GM18519 (cell line): ENCODE measurements around the gene HMX3.

ENCODE experiments used
- ATAC-seq: cut with Tn5 transposase; IDR thresholded peaks from one replicate; pipeline ENCODE4 v1.9.1; 2021; ENCODE audit warnings: mild to moderate bottlenecking, moderate library complexity; ENCODE audit not compliant: unreplicated experiment, low FRiP score

Gene HMX3

DNA sequence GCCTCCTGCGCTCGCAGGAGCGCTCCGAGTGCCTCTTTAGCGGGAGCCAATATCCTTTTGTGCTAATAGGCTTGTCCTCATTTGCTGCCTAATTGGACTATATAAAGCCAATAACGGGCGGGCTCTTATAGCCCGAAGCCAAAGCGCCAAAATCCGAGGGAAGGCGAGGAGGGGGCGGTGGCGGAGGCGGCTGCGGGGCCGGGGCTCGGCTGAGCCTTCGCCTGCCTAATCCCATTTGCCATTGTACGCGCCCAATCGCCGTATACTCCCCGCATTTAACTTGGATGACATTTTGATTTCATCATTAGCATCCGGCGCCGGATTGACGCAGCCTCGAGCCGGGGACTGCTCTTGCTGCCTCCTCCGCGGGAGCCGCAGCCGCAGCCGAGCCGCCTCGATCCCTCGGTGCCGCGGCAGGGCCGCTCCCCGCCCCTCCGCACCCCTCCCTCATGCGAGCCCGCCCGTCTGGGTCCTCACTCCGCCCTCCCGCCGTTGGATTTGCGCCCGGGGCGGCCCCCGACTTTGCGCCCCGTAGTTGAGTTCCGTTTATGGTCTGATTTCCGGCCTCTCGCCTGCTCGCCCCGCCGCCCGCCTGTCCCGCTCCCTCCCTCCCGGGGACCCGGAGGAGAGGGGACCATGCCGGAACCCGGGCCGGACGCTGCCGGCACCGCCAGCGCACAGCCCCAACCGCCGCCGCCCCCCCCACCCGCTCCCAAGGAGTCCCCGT, at the start of gene HMX3:
HMX3 (plus strand) TSS at position 556 of the 727 bp plus-strand sequence; CDS start at position 637, 81 bp downstream.
- no peak for ATAC-seq

DNA sequence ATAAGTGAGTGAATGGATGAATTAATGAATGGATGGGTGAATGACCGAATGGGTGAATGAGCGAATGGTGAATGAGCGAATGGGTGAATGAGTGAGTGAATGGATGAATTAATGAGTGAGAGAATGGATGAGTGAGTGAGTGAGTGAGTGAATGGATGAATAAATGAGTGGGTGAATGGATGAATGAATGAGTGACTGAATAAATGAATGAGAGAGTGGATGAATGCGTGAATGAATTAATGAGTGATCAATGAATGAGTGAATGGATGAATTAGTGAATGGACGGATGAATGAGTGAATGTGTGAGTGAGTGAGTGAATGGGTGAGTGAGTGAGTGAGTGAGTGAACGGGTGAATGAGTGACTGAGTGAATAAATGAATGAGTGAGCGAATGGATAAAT, 49.5 kb upstream of the HMX3 start:
- no peak for ATAC-seq

DNA sequence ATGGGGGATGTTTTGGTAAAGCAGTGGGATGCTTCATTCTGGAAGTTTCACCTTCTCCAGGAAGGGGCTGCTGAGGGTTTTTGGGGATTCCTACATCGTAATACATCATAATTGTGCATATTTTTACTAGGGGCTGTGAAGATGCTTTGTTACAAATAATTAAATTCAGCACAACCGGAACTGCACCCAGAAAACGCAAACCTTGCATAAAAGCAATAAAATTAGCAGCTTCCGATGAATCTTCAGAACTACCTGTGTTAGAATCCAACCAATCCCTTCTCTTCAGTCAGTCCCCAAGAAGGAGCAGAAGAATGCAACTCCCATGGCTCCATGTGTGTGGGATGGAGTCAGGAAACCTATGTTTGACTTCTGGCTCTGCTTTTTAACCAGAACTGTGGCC, 48.4 kb upstream of the HMX3 start:
- no peak for ATAC-seq

DNA sequence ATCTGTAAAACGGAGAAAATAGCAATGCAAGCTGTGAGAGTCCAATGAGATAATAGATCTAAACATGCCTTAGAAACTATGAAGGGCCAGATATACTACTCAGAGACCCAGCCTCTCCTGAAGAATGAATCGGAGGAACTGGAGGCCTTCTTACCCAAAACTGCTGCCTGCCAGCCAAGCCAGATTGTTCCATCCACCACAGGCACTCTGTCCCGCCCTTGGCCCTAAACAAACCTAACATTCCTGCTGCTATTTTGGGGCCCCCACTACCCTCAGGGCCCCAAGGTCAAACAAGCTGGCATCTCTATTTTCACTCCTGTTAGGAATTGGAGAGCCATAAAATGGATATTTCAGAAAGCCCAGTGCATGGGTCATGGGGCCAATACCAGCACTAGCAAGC, 48.0 kb upstream of the HMX3 start:
- ATAC-seq, result no peak

DNA sequence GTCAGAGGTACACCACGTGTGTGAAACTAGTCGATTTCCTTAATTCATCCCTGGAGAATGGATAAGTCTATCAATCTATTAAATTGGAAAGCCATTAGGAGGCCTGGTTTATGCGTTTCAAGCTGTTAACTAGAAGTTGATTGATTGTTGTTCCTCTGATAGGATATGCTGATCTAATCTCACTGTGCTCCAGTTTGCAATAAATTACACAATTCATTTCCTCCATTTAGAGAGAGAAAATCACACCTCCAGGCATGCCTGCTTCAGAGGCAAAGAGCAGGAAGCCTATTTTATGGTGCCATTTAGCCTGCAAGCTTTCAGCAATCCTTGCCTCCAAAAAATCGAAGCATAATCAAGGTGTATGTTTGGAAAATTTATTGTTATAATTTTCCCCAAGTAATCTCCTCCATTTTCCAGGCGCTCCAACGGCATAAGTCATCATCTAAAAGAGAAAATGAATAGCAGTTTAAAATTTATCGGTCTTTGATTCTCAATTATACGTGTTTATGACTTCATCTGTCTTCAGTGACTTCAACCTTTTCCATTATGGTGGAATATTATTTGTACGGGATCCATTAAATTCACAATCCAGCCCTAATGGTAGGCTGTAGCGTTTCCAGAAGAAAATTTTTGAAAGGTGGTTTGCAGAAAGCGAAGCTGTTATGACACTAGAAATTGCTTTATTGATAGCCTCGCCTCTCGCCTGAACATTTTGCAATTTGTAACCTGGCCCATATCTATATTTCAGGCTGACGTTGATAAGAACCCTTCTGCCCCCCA, 42.9 kb upstream of the HMX3 start:
- ATAC-seq, result no peak

DNA sequence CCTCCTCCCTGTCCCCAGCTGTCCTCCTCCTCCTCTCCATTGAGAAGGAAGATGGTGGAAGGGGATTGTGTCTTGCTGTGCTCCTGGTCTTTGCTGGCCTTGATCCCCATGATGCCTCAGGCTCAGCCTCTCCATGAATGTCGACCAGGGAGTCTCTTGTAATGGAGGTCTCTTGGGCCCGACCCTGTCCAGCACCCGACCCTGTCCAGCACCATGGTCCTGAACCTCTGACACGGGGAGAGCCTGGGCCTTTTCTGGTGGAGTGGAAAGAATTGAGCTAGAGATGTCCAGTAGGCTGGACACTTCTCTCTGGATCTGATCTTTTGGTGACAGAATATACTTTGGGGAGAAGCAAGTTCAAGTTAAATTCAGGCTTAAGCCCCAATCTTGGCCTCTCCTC, 42.3 kb upstream of the HMX3 start:
- ATAC-seq, result no peak

DNA sequence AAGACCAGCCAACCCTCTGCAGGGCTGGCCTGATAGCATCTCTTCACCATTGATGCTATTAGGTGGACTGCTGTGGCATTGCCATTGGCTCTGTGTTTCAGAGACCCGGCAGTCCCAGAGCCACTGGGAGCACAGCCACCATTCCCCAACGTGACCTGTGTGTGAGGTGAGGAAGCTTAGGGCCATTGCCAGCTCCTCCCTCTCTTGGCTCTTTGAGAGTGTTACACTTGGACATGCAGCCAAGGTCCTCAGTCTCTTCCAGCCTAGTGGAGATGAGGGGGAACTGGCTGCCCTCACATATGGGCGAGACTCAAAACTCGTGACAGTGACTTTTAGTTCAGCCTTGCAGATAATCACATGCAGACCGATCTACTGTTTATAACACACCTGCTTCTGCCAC, 39.3 kb upstream of the HMX3 start:
- ATAC-seq, result no peak

DNA sequence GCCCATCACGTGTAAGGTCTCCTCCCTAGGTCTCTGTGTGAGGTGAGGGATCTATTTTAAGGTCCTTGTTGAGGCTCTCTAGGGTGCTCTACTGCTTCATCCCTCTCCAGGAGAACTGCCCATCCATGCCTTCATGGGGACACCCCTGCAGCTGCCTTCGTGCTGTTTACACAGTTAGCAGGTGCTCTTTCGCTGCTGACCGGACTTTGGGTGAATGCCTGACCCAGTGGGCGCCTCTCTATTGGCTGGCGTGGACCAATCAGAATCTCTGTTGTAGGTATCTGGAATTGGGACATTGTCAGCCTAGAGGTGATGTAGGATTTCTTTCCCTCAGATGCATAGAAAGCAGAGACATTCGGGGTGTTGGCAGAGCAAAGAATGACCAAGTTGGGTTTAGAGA, 38.7 kb upstream of the HMX3 start:
- ATAC-seq, result no peak

DNA sequence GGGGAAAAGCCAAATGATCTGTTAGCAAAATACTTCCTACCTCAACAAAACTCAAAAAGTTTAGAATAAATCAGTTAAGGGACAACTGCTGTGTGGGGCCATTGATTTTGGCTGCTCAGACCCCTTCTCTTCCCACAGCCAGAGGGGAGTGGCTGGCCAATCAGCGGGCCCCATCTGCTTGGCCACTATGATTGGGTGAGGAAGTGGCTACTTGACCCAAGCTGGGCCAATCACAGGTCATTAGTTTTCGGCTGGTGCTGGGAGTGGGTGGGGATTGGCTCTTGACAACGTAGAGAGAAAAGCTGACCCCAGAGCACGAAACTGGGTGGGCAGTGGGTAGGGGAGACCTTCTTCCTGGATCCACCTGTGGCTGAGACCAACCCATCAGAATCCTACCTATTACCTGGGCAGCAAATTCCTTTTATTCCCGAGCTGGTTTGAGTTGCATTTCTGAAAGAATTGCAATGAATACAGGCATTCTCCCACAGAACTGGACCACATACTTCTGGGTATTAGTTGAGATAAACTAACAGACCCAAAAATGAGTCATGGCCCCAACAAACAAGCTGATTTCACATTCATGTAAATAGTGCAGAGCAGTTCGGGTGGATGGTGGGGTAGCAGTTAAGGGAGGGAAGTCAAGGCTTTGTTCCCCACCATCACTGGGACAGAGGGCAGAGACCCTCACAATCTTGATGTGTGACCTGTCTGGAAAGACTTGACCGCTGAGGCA, 35.6 kb upstream of the HMX3 start:
- no peak for ATAC-seq

DNA sequence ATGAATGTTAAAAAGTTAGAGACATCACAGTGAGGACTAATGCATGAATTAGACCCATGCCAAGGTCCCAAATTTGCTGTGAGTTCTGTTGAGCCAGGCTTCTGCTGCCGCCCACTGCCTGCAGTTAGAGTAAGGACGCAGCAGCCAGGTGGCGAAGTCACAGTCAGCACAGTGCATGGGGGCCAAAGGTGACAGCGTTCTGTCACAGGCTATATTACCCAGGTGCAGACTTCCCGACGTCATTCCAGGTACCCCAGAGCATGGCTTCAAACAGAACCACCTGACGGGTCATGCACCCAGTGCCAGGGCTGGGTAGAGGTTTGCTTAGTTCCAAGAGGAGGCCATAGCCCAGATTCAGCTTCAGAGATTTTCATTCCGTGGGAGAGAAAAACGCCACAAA, 33.9 kb upstream of the HMX3 start:
- no peak for ATAC-seq

DNA sequence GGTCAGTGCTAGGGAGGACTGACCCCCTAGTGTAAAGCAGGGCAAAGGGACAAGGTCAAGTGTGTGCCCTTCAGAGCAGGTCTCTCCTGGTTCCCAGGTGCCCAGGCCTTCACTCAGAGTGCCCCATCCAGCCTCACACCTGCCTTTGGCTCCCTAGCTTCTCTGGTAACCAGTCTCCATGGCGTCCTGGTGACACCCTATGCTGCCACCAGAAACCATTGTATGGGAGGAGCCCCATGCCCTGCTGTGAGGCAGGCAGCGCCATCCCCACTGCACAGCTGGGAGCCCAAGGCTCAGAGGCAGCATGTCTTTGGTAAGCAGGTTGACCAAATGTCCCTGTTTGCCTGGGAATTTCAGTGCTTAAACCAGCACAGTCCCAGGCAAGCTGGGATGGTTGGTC, 33.1 kb upstream of the HMX3 start:
- ATAC-seq, result no peak

DNA sequence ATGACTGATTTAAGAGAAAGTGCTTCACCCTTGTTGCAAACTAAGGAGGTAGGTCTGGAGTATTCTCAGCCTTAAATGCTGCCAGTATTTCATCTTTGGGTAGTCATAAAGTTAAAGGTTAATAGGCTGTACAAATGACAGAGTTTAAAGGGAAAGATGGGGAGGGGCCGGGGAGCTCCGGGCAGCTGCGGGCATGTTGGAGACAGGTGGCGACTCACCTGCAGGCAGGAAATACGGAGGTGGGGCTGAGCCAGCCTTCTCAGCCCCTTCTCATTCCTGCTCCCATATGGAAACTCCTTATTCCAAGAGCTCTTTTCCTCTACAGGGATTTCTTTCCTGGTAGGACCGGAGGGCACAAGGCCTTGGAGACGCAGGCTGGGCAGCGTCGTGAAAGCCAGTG, 31.8 kb upstream of the HMX3 start:
- ATAC-seq, result no peak

DNA sequence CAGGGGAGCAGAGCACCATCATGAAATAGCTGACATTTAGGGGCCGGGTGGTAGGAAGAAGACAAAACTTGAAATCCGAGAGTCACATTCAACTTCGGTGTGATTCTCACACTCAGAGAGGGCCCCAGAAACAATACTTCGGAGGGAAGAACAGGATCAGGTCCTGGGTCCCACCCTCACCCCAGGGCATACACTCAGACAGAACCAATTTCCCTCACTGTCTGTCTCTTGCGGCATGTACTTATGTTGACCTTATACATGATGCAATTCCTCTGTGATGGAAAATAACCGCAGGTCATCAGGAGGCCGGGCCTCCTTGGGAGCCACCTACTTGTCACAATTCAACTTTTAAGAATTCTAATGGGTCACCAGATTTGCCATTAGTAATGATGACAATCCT, 26.3 kb upstream of the HMX3 start:
- ATAC-seq, result no peak

DNA sequence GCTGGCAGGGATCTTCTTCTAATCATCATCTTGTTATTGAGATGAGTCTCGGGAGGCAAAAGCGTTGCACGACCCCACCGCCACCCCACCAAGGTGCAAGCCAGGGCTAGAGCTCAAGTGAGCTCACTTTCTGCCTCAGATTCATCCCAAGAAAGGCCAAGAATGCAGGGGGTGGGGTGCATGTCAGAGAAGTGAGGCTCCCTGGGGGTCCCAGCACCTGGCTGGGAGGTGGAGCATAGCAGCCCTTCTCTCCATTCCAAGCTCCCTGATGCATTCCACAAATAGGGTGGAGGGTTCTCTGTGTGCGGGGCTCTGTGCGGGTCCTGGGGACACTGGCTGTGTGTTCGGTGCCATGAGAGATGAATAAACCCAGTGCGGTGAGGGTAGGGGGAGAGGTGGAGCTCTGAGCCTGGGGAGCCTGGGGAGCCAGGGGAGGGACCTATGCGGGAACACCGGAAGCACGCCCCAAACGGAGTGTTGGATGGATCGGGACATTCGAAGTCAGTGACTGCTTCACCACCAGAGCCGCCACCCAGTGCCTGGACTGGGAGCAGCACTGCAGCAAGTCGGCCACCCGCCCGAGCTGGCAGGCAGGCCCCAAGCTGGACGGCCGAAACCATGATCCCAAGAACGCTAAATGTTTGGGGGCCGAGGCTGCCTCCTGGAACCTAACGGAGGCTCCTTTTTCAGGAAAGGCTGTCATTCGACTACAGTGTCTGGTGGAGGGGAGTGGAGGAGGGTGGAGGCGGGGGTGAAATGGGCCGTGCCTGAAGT, 17.9 kb upstream of the HMX3 start:
- no peak for ATAC-seq

DNA sequence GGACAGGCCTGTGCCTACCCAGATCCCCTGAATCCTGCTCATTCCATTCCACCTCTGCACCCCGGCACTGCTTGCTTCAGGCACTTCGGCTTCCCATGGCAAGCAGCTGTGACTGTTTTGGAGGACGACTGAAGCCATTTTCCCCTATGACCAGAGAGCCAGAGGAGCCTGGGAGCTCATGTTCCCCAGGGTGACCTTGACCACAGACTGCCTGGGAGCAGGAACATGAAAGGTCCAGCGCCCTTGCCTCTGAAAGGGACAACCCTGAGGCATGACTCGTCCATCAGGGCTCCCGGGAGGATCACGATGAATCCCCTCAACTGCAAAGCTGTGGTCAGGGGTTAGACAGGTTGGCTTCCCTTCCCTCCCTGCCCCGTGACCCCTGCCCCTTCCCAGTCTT, 16.7 kb upstream of the HMX3 start:
- no peak for ATAC-seq

DNA sequence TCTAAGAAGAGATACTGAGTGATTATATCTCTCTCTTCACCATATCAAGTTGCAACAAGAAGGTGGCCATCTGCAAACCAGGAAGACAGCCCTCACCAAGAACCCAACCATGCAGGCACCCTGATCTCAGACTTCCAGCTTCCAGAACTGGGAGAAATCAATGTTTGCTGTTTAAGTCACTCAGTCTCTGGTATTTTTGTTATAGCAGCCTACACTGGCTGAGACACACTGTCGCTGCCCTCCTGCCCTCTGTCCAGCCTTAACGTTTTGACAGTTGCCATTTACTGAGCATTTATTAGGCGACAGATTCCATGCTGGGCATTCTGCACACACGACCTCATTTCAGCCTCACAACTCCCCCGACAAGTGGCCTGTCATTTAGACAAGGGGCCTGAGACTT, 9.5 kb upstream of the HMX3 start:
- ATAC-seq, result no peak

DNA sequence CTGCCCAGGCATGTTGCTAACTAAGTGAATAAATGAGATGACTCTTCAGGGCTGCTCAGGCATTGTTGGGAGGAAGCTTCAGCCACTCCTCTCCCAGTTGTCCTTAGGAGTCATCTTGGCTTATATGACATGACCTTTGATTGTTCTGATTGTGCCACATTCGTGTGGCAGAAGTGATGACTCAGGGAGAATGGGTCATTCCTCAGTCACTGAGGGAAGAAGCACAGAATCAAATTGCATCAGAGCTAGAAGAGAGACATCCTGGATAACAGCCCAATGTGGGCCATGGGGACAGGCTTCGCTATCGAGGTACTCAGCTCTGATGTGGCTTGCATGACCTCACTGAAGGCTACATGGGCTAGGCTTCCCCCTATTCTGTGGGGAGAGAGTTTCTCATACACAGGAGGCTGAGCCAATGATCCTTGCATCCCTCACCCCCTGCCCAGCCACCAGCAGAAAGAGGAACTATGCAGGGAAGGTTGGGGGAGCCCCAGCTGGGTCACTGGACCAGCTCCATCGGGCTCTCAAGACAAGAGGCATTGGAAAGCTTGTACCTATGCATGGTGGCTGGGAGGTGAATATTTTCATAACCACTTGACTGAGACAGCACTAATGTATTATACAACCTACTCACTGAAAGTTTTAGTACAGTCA, 6.0 kb upstream of the HMX3 start:
- no peak for ATAC-seq

DNA sequence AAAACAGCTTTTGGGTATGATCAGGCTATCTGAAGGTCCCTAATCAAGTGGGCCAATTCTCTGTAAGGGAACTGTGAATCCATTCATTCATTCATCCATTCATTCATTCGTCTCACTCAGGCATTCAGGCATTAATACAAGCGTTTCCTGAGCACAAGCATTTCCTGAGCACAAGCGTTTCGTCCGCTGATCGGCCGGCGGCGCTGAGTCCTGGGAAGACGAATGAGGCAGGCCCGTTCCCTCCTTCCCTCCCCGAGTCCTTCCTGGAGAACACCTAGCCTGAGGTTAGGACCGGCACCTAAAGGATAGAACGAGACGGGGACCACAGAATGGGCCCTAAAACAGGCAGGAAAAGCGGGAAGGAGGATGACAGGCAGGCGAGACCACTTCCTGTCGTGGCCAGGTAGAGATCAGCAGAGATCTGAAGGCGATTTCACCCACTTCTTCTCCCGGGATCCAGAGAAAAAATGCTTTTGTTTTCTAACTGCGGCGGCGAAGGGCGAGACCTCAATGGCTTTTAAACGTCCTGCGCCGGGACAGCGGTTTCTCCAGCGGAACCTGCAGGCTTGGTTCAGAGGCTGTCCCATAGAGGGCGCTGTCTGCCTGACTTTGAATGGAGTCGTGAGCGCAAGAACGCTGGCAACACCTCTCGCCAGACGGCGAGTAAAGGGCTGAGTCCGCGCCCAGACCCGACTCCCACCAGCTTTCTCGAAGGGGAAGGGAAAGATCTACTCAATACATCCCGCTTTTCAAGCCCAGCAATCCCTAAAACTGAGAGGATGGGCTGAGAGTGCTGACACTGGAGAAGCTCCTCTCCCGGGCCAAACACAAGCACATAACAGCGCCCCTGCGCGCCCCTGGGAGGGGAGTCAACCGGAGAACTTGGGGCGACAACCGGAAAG, 2.9 kb upstream of the HMX3 start:
- ATAC-seq, result no peak
